Measurements from ENCODE around the gene IGSF8.

IGSF8 gene

DNA sequence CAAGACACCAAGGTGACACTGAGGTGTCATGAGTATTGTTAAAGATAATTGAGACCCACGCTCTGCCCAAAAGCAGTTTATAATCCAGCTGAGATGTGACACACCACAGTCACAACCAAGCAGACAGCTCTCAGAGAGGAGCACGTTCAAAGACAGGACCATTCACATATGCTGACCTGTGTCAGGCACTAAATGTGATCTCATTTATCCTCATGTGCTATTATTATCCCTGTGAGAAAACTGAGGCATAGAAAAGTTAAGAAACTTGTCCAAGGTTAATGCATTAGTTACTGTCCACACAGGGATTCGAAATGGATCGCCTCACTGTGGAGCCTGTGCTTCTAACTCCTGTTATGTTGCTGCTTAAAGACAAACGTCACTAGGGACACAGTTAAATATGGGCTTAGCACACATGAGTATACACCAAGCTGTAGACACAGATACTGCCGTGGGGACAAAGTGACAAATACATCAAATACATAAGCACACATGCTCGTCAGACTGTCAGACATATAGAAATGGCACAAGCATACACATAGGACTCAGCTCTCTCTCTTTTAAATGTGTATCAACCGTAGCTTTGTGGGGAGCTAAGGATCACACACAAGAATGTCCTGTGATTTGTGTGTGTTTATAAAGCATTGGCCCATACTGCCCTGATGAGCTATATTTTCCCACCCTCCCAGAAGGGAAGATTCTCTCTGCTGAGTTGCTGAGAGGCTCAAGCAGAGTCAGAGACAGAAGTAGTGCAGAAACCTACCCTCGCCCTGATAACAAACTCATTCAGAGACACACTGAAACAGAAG, 3.5 kb upstream of the IGSF8 start:
- no peaks in the 10 kb centered on the region for H3K36me3 ChIP-seq
- DNase-seq: no peak
- H3K4me3 ChIP-seq (ENCODE audit: low read depth, low read length): no peak overlapping the region
- no peaks in the 10 kb centered on the region for H3K9me3 ChIP-seq
- TF ChIP-seq, protein P1, sequence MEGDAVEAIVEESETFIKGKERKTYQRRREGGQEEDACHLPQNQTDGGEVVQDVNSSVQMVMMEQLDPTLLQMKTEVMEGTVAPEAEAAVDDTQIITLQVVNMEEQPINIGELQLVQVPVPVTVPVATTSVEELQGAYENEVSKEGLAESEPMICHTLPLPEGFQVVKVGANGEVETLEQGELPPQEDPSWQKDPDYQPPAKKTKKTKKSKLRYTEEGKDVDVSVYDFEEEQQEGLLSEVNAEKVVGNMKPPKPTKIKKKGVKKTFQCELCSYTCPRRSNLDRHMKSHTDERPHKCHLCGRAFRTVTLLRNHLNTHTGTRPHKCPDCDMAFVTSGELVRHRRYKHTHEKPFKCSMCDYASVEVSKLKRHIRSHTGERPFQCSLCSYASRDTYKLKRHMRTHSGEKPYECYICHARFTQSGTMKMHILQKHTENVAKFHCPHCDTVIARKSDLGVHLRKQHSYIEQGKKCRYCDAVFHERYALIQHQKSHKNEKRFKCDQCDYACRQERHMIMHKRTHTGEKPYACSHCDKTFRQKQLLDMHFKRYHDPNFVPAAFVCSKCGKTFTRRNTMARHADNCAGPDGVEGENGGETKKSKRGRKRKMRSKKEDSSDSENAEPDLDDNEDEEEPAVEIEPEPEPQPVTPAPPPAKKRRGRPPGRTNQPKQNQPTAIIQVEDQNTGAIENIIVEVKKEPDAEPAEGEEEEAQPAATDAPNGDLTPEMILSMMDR (IDR thresholded peaks at IDR 0.05; ENCODE audit: low read depth, low read length): no peak
- H3K27me3 ChIP-seq: no peaks in the 10 kb centered on the region
- peaks cover 4% of the 10 kb centered on the region for H3K4me1 ChIP-seq

DNA sequence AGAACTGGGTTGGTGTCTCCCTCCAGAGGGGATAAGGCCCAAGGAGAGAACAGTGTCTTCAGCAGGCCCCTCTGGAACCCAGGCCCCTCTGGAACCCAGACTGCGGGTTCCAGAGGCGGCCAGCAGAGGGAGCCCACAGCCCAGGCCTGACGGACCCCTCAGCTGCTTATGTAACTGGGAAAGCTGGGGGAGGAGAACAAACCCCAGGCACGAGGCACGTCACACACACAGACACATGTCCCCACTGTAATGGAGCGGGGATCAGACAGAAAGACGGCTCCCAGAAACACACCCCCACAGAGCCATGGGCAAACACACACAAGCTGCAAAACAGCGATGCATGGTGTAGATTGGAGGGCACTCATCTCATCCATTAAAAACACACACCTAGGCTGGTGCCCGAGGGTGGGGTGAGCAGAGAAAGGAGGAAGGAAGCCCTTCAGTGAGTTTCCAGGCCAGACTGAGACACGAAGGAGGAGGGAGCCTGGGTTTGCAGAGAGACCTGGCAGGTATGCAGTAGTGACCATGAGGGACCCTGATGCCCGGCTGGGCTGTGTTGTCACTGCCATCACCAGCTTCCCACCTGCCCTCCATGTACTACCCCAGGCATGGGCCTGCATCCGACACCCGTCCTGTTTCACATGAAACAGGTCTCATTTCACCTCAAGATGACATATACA, 2.8 kb upstream of the IGSF8 start:
- Histone ChIP-seq H3K4me3 (ENCODE audit: low read depth, low read length) (peak overlapping the region; percentile 37), H3K9me3 (no peaks in the 10 kb centered on the region), H3K27me3 (no peaks in the 10 kb centered on the region), H3K4me1 (peaks cover 4% of the 10 kb centered on the region), H3K36me3 (no peaks in the 10 kb centered on the region)
- DNase-seq: peak; percentile 87
- TF ChIP-seq, protein P1 (IDR thresholded peaks at IDR 0.05; ENCODE audit: low read depth, low read length): peak; percentile 97

DNA sequence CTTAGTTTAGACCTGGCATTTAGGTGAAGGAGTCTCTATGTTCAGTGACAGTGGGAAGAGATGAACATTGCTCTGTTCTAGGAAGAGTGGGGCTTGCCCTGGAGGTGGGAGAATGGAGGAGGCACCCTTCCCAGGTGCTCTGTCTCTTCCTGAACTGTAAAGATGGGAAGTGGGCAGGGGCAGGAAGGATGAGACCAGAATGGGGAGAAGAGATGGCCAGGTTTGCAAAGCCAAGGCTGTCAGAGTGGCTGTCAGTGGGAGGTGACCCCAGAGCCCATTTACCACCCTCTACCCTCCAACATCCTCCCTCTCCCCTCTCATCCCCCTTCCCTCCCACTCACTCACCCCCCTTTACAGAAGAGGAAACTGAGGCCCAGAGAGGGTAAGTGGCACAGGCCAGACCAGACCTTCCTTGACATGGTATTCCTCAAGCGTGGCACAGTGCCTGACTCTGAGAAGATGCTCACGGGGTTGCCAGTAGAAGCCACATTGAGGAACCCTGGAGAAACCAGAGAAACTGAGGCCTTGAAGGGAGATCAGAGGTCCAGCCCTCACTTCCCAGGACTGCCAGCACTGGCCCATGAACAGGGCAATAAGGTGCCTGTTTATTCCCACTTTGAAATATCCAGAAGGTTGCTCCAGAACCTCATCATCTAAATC, 1.4 kb upstream of the IGSF8 start:
- Histone ChIP-seq H3K4me1 (peaks cover 4% of the 10 kb centered on the region), H3K27me3 (no peaks in the 10 kb centered on the region), H3K36me3 (no peaks in the 10 kb centered on the region), H3K4me3 (ENCODE audit: low read depth, low read length) (no peak overlapping the region), H3K9me3 (no peaks in the 10 kb centered on the region)
- TF ChIP-seq, protein P1 (IDR thresholded peaks at IDR 0.05; ENCODE audit: low read depth, low read length): no peak
- no peak for DNase-seq

DNA sequence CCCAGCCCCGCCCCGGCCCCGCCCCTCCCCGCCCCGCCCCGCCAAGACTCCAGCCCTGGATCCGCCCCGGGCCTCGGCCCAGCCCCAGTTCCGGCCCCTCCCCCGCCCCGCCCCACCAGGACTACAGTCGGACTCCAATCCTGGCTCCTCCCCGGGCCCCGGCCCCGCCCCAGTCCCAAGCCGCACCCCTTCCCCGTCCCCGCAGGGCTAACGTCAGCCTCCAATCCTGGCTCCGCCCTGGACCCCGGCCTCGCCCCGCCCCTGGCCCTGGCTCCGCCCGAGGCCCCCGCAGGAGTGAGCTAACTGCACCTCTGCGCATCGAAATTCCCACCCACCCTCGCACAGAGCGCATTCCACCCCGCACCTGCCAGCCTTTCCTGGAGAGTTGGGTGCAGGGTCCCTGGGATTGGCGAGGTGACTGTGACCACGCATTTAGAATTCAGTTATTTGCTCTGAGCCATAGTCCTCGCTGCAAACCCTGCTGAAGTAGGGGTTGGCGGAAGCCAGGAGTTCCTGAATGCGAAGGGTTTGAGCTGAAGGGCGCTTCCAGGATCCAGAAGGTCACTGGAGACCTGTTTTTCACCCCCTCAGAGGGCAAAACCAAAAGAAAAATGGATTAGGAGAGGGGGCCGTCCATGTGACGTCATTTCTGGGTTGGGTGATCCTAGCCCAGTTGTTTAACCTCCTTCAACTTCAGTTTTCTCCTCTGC, 588 bp upstream of the IGSF8 start:
- Histone ChIP-seq H3K4me3 (ENCODE audit: low read depth, low read length) (peak overlapping the region; percentile 48), H3K36me3 (no peaks in the 10 kb centered on the region)

DNA sequence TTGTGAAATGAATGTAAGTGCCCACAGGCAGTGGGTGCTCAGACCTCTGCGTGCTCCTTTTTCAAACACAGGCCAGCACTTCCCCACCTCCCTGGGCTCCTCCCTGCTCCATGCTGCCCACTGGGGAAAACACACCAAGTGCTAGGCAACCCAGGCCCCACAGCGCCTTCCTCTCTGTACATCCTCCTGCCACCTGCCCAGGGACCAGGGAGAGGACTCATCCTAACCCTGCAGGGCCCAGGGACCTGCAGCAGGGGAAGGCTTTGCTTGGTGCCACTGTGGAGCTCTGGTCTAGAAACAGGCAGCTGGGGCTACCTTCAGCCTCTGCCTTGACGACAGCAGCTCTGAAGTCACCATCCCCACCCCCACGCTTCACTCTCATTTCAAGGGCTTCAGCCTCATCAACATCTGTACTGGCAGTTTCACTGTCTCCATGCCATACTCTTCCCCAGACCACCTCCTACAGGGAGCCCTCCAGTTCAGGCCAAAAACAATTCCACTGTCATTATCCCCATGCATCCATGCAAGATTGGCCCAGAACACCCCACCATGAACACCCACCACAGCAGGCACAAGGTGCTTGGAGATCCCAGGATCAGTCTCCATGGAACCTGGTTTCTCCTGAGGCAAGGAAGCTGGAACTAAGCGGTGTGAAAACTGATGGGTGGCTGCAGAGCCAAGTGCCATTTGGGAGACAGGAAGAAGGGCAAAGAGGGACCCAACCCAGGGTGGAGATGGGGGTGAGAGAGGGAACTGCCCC, 1.1 kb downstream of the IGSF8 start:
- Histone ChIP-seq H3K4me3 (ENCODE audit: low read depth, low read length) (no peak overlapping the region), H3K4me1 (peaks cover 4% of the 10 kb centered on the region)

More for the DNA sequence above, 588 bp upstream of the IGSF8 start:
- no peaks in the 10 kb centered on the region for H3K27me3 ChIP-seq
- peaks cover 4% of the 10 kb centered on the region for H3K4me1 ChIP-seq
- TF ChIP-seq, protein P1 (IDR thresholded peaks at IDR 0.05; ENCODE audit: low read depth, low read length): no peak
- H3K9me3 ChIP-seq: no peaks in the 10 kb centered on the region
- DNase-seq: peak; percentile 98

More for the DNA sequence above, 1.1 kb downstream of the IGSF8 start:
- Histone ChIP-seq H3K9me3 (no peaks in the 10 kb centered on the region), H3K27me3 (no peaks in the 10 kb centered on the region), H3K36me3 (no peaks in the 10 kb centered on the region)
- TF ChIP-seq, protein P1 (IDR thresholded peaks at IDR 0.05; ENCODE audit: low read depth, low read length): no peak
- DNase-seq: no peak

Data from BE2C (cell line).